HG03460 (cell line): ENCODE data around the gene NFRKB.

ENCODE experiments used
- ATAC-seq: cut with Tn5 transposase; IDR thresholded peaks from one replicate; pipeline ENCODE4 v1.9.1; 2021; ENCODE audit not compliant: unreplicated experiment

Gene NFRKB

GRCh38 chr11:129846508-129847335, 48.7 kb downstream of the NFRKB start:
- ATAC-seq = no peak
